Measurements from ENCODE around the gene METRNL. TPM values are rescaled to one million over a fixed set of nuclear protein-coding genes. Genes with fewer than 3 reads are reported as not detected.
"Not testable (repeated sequence)": the region's sequence is repeated elsewhere in the genome, so short reads cannot be mapped to it uniquely, and the experiment has no call there.

The METRNL gene
- polyA plus RNA-seq (ENCODE audit: insufficient read length) = 29.9 TPM
- long read RNA-seq, donor 1, transcript METRNL-203 (3 exons, 1,900 nt) = minor isoform, 12 of 36 reads
- long read RNA-seq, donor 1, transcript METRNL-201 (4 exons, 1,605 nt) = major isoform, 23 of 36 reads
- long read RNA-seq, donor 1, partial matches to known transcripts = 0 of 36 reads
- long read RNA-seq, donor 1, other reads (novel, unspliced or antisense) = 0 of 36 reads
- long read RNA-seq, donor 2, transcript METRNL-201 (4 exons, 1,605 nt) = major isoform, 12 of 13 reads
- long read RNA-seq, donor 2, partial matches to known transcripts = 0 of 13 reads
- long read RNA-seq, donor 2, other reads (novel, unspliced or antisense) = 0 of 13 reads
- long read RNA-seq, donor 3, transcript METRNL-201 (4 exons, 1,605 nt) = major isoform, 12 of 17 reads
- long read RNA-seq, donor 3, partial matches to known transcripts = 5 of 17 reads
- long read RNA-seq, donor 3, other reads (novel, unspliced or antisense) = 0 of 17 reads
- long read RNA-seq, donor 4, partial matches to known transcripts = 0 of 5 reads
- long read RNA-seq, donor 4, other reads (novel, unspliced or antisense) = 0 of 5 reads
- long read RNA-seq, donor 5, transcript METRNL-201 (4 exons, 1,605 nt) = major isoform, 40 of 53 reads
- long read RNA-seq, donor 5, partial matches to known transcripts = 11 of 53 reads
- long read RNA-seq, donor 5, other reads (novel, unspliced or antisense) = 0 of 53 reads
- long read RNA-seq, donor 6, transcript METRNL-201 (4 exons, 1,605 nt) = major isoform, 21 of 31 reads
- long read RNA-seq, donor 6, transcript METRNL-203 (3 exons, 1,900 nt) = minor isoform, 5 of 31 reads
- long read RNA-seq, donor 6, partial matches to known transcripts = 5 of 31 reads
- long read RNA-seq, donor 6, other reads (novel, unspliced or antisense) = 0 of 31 reads
- long read RNA-seq, donor 7, transcript METRNL-201 (4 exons, 1,605 nt) = major isoform, 37 of 40 reads
- long read RNA-seq, donor 7, partial matches to known transcripts = 0 of 40 reads
- long read RNA-seq, donor 7, other reads (novel, unspliced or antisense) = 0 of 40 reads
- long read RNA-seq, donor 8, transcript METRNL-201 (4 exons, 1,605 nt) = major isoform, 7 of 8 reads
- long read RNA-seq, donor 8, partial matches to known transcripts = 0 of 8 reads
- long read RNA-seq, donor 8, other reads (novel, unspliced or antisense) = 0 of 8 reads

- no peak for DNase-seq
Observed at GRCh38 chr17:83079352-83079747, at the start of gene METRNL. Gene METRNL (plus strand): TSS chr17:83079609. CDS start chr17:83079816, 207 bp downstream.

- DNase-seq = no peak
Observed at GRCh38 chr17:83030432-83030831, 49.0 kb upstream of the METRNL start.

DNA sequence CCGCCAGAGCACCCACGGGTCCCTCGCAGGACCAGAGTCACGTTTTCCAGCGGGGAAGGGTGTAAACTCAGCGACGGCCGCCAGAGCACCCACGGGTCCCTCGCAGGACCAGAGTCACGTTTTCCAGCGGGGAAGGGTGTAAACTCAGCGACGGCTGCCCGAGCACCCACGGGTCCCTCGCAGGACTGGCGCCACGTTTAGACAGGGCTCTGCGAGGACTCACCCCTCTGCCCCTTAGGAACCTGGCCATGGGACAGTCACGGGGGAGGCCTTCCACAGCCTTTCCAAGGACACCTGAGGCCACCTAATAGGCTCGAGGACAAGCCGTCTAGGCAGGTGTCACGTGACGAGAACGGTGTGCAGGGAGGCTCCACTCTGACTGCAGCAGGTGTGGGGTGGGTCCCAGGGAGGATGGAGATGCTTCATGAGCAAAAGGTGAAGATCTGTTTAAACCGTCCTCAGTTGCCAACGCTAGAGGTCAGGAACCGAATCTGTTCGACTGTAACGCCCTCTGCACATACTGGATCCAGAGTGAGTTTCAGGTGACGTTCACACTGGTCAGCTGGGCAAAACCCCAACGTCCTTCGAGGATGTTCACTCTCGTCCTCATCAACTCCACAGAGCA is 48.0 kb upstream of the METRNL start:
- no peak for DNase-seq

- DNase-seq = not testable (repeated sequence)
Observed at GRCh38 chr17:83031946-83032451, 47.4 kb upstream of the METRNL start.

DNA sequence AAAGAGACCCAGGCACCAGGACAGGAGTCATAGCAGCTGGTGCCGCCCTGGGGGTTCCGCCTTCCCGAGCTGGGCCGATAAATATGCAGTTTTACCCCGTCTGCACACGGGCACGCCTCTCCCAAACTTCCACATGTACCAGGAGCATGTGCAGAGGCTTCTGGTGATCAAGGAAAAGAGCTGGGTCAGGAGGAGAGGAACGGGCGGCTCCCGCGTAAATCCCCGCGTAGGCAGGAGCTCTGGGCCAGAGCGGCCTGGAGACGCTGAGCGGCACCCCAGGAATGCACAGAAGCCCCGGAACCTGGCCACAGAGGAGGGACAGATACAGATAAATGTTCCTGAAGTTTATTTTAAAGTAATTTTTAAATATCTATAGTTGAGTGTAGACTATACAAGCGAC is 46.6 kb upstream of the METRNL start:
- DNase-seq = no peak

GRCh38 chr17:83034525-83034924 is 44.9 kb upstream of the METRNL start:
- no peak for DNase-seq

DNA sequence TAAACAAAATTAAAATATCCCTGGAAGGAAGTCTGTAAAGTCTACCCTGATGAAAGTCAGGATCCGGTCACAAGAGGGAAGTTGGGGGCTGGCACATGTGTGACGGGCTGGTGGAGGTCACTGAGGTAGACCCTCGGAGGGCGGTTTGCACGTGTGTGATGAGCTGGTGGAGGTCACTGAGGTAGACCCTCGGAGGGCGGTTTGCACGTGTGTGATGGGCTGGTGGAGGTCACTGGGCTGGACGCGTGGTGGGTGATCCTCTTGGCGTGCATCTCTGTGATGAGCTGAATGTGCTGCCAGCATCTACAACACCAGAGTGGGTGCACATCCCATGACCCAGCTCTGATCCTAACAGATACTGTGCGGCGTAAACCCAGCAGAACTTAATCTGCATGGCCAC is 43.7 kb upstream of the METRNL start:
- no peak for DNase-seq

GRCh38 chr17:83036193-83036592 is 43.2 kb upstream of the METRNL start:
- DNase-seq = no peak

- no peak for DNase-seq
Observed at GRCh38 chr17:83036666-83037065, 42.7 kb upstream of the METRNL start.

GRCh38 chr17:83037084-83037873 is 42.1 kb upstream of the METRNL start:
- no peak for DNase-seq

DNA sequence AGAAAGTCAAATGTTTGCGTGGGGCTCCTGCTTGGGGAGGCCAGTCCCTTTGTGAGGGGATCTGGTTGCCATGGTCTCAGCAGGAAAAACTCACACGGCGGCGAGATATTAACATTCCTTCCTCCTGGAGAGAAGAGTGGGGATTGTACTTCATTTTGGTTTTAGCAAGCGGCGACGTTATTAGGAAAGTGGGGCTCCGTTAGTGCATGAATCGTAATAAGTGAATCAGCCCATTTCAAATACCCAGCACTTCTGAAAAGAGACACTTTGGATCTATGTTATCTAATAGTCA is 41.6 kb upstream of the METRNL start:
- no peak for DNase-seq

DNA sequence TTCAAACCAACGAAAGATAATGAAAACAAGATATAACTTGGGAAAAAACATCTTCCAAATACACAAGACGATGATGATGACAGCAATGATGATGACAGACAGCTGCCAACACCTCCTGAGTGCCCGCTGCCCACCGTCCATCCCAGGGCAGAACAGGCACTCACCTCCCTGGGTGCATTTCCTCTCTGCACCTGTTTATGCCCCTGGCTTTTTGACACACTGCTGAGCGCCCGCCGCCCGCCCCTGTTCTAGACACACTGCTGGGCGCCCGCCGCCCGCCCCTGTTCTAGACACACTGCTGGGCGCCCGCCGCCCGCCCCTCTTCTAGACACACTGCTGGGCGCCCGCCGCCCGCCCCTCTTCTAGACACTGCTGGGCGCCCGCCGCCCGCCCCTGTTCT is 40.4 kb upstream of the METRNL start:
- not testable (repeated sequence) for DNase-seq

DNA sequence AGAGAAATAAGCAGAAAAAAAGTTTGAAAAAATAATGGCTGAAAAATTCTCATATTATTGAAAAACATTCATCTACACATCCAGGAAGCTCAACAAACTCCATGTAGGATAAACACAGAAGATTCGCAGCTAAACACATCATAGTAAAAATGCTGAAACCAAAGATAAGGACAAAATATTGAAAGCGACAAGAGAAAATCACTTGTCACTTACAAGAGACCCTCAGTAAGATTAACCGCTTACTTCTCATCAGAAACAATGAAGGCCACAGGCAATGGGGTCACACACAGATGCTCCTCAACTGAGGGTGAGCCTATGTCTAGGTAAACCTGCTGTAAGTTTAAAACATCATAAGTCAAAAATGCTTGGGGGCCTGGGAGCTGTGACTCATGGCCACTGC is 38.1 kb upstream of the METRNL start:
- DNase-seq = no peak

DNA sequence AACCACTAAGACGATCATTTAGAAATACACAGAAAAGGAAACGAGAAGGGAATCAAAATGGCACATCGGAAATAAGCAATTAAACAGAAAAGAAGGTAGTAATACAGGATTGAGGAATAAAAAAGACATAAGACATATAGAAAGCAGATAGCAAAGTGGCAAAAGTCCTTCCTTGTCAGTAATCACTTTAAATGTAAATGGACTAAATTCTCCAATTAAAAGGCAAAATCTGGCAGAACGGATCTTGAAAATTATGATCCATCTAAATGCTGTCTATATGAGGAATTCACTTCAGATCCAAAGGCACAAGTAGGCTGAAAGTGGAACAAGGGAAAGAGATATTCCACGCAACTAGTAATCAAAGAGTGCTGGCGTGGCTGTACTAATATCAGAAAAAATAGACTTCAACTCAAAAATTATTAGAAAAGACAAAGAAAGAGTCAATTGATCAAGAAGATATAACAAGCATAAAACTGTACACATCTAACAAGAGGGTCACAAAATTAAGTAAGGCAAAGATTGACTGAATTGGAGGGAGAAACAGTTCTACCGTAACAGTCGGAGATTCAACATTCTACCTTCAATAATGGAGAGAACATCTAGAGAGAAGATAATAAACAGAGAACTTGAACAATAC is 36.8 kb upstream of the METRNL start:
- no peak for DNase-seq

- not testable (repeated sequence) for DNase-seq
Observed at GRCh38 chr17:83044479-83044878, 34.9 kb upstream of the METRNL start.

GRCh38 chr17:83046448-83047181 is 32.8 kb upstream of the METRNL start:
- DNase-seq = no peak

GRCh38 chr17:83047182-83047478 is 32.3 kb upstream of the METRNL start:
- no peak for DNase-seq

DNA sequence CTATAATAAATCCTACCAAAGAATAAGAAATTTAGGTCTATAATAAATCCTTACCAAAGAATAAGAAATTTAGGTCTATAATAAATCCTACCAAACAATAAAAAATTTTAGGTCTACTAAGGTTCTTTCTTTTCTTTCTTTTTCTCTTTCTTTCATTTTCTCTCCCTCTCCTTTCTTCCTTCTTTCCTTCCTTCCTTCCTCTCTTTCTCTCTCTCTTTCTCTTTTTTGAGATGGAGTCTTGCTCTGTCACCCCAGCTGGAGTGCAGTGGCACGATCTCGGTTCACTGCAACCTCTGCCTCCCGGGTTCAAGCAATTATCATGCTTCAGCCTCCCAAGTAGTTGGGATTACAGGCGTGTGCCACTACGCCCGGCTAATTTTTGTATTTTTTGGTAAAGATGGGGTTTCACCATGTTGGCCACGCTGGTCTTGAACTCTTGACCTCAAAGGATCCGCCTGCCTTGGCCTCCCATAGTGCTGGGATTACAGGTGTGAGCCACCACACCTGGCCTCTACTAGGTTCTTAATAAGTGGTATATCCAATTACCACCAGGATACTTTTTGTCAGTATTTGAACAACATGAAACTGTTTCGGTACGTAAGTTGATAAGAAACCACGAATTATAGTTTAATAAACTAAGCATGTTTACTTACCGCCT is 31.5 kb upstream of the METRNL start:
- DNase-seq = not testable (repeated sequence)

DNA sequence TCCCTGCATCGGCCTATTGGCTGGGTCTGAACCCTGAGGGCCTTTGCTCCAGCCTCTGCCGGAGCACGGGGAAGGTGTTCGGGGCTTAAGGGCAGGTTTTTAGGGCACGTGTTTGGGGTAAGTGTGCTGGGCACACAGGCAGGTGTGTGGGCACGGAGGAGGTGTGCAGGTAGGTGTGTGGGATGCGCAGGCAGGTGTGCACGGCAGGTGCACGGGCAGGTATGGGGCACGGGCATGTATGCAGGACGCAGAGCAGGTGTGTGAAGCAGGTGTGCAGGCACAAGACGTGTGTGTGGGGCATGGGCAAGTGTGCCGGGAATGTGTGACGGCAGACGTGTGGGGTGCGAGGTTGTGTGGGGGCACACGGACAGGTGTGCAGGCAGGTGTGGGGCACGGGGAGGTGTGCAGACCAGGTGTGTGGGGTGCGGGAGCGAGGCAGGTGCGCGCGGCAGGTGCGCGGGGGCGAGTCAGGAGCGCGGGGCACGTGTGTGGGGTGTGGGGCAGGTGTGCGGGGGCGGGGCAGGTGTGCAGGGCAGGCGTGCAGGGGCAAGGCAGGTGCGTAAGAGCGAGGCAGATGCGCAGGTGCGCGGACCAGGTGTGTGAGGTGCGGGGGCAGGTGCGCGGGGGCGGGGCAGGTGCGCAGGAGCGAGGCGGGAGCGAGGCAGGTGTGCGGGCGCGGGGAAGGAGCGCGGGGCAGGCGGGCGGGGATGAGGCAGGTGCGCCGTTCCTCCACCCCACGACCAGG is 28.6 kb upstream of the METRNL start:
- no peak for DNase-seq

Data from left kidney (tissue), 8 donors.